Tongue (tissue), 2 donors: ENCODE data around the gene MPO. TPM values are rescaled to one million over a fixed set of nuclear protein-coding genes. Genes with fewer than 3 reads are reported as not detected.

Experiments used
- DNase-seq: peaks from one replicate; pipeline ENCODE4 v3.0.0-alpha.2; 2015
- total RNA-seq: library from RNA; depleted of rRNA; stranded (reverse); fragments of >200 nt; gene quantifications from one replicate; pipeline ENCODE4 v1.2.3, GENCODE V29; 2014

Gene MPO
- total RNA-seq, 1 donor from 2014 or later, result 19.4 TPM

- no peak for DNase-seq
Observed at GRCh38 chr17:58307468-58308172, 26.9 kb upstream of the MPO start.

- DNase-seq, result no peak
Observed at GRCh38 chr17:58306131-58306951, 25.6 kb upstream of the MPO start.

GRCh38 chr17:58305626-58306025 is 24.9 kb upstream of the MPO start:
- DNase-seq, result no peak

GRCh38 chr17:58304750-58305486 is 24.2 kb upstream of the MPO start:
- DNase-seq, result no peak

DNA sequence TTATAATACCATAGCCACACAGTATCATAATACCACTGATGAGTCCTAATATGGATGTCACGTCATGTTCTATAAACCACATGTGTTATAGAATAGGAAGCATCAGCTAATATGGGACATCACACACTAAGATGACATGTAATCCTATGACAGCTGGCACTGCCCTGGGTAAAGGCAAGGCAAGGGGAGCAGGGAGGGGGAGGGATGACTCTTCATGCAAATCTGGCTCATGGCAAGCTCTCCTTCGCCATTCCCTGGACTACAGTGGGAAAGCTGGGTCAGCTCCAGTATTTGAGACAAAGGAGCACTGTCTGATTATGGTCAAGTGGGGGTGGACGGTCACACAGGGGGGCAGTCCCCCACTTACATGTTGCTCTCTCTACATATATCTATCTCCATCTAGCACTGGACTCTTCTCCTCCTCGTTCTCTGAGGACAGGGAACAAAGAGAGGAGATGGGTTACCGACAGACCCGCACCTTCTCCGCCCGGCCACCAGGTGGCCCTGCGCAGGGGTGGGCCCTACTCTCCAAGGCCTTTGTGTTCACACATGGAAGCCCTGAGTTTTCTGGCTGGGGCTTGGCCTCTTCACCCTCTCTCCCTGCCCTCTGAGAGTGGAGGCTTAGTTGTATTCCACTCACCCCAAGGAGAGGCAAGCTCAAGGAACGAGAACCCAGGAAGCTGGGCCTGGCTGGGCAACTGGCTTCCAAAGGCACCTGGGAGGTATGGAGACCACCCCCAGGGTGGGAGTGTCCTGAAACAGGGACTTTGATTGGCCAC is 23.4 kb upstream of the MPO start:
- peak; percentile 55 for DNase-seq

GRCh38 chr17:58302919-58303585 is 22.3 kb upstream of the MPO start:
- DNase-seq, result no peak

DNA sequence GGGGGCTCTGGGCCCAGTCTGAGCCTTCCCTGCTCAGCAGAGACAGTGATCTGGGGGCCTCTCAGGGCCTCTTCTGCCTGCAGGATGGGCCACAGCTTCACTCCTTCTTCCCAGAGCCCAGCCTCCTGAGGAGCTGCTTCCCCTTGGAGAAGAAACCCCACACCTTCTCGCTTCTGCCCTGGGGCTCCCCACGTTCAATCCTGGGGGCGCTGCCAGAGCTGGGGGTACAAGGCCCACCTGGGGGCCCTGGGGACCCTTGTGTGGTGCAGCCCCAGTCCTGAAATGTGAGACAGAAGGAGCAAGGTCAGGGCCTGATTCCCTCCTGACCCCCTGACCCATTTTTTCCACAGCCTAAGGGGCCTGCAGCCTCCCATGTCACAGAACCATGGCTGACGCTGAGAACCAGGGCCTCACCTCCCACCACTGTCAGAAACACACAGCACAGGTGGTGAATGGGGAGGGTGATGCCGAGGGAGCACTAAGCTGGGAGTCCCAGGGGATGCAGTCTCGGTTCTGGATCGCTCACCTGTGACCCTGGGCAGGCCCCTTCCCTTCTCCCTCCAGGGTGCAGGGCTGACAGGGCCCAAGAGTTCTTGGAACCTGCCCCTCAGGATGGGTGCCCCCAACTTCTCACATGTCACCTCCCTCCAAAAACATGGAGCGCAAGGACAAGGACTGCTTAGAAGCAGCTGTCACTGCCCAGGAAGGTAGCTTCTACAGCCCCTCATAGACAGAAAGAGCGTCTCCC is 21.6 kb upstream of the MPO start:
- no peak for DNase-seq

GRCh38 chr17:58301504-58302150 is 20.9 kb upstream of the MPO start:
- DNase-seq, result no peak

- DNase-seq, result no peak
Observed at GRCh38 chr17:58300336-58300735, 19.6 kb upstream of the MPO start.

DNA sequence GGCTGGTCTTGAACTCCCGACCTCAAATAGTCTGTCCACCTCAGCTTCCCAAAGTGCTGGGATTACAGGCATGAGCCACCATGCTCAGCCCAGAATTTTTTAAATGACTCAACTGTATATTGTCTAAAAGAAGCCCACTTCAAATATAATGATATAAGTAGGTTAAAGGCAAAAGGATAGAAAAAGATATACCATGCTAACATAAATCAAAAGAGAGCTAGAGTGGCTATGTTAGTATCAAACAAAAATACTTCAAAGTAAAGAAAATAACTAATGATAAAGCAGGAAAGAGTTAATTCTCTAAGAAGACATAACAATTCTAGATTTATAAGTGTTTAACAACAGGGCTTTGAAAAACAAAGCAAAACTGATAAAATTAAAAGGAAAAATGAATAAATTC is 13.3 kb upstream of the MPO start:
- no peak for DNase-seq

DNA sequence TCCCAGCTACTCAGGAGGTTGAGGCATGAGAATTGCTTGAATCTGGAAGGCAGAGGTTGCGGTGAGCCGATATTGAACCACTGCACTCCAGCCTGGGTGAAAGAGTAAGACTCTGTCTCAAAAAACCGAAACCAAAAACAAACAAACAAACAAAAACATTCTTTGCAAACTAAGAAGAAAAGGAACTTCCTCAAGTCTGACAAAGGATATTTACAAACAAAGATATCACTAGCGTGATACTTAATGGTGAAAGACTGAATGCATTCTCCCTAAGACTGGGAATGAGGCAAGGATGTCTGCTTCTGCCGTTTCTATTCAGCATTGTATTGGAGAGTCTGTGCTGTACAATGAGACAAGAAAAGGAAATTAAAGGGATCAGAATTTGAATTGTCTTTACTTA is 10.5 kb upstream of the MPO start:
- no peak for DNase-seq

- no peak for DNase-seq
Observed at GRCh38 chr17:58289869-58290268, 9.1 kb upstream of the MPO start.

GRCh38 chr17:58285422-58285810 is 4.7 kb upstream of the MPO start:
- no peak for DNase-seq

- DNase-seq, result no peak
Observed at GRCh38 chr17:58284613-58285421, 4.1 kb upstream of the MPO start.

DNA sequence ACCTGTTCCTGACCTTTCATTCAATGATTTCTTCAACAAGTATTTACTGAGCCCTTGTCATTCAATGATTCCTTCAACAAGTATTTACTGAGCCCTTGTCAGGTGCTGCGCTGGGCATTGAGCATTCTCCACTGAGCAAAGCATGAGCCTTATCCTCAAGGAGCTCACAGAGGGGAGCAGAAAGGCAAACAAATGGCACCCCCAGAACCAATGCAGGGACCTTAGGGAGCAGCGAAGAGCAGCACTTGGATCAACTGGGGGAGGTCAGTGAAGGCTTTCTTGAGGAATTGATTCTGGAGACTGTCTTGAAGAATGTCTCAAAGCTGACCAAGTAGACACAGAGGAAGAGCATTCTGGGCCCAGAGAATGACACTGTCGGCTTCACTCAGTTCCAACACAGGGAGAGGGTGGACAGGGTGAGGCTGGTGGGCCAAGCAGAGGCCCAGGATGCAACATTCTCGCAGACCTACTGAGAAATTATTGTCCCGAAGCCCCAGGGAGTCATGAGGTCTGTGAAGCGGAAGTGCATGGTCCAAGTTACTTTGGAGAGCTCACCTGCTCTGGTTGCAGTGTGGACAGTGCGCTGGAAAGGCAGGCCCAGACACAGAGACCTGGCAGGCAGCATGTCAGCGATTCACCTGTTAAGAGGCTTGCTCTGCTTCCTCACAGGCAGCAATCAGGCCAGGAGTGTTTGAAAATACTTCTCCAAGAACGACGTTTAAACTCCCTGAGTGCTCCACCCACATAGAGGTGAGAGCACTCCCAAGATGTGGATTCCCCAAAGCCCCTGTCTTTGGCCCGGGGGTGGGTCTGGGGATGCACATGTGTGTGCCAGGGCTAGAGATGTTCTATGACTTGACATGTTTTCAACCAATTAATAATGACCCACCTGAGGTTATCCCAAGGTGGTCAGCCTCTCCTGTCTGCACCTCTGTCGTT is 3.2 kb upstream of the MPO start:
- no peak for DNase-seq

DNA sequence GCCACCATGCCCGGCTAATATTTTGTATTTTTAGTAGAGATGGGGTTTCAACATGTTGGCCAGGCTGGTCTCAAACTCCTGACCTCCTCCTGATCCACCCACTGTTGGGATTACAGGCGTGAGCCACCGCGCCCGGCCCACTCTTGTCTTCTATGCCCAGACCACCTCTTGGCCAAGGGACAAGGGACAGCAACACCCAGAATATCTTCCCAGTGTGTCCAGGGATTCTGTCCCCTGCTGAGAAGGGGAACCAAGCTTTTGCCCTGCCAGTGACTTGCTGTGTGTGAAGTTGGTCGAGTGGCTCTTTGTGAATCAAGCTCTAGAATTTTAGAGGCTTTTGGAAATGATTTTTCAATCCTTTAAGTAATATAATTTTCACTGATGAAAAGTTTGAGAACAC is 1.7 kb upstream of the MPO start:
- no peak for DNase-seq

DNA sequence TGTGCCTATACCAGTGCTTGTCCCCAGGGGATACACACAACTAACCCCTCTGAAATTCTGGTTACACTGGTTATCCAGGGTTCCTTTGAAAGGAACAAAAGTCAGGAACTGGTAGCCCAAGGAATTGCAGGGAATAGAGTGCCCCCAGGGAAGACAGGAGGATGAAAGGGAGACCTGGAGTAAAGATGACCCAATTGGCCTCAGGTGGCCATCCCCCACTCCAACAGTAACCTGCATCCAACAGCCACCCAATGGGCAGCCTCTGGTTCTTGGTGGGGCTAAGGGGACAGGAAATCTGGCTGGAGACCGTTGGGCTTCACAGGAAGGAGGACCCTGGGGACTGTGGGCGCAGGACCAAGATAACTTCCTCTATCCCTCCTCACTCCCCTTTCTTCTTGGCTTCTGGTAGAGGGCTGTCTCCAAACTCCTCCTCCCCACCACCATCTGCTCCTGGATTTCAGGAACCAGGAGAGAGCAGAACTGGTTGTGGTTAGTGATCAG is 826 bp upstream of the MPO start:
- no peak for DNase-seq
